PC-9 (cell line): ENCODE data around the gene ZNF341. TPM values are rescaled to one million over a fixed set of nuclear protein-coding genes. Genes with fewer than 3 reads are reported as not detected.

Source experiments
- BruUV-seq: library from RNA; stranded (reverse); fragments of 400-500 nt; replicated peaks from 2 replicates; lab custom pipeline; 2021; lab: Mats Ljungman, UMichigan
- CTCF ChIA-PET: fragments of 300-600 bp; sonication (Branson Sonifier 250); formaldehyde crosslinking; loops from one replicate; lab custom pipeline; 2022; ENCODE audit warnings: antibody characterized with exemption; lab: Charles Lee
- POLR2A ChIA-PET: fragments of 300-600 bp; sonication (Branson Sonifier 250); formaldehyde crosslinking; loops from one replicate; lab custom pipeline; 2022; ENCODE audit warnings: antibody characterized with exemption; ENCODE audit not compliant: unreplicated experiment; lab: Charles Lee
- DNase-seq, 2 experiments: peaks; one replicate each; pipeline versions ENCODE4 v3.0.0 to v3.0.0-alpha.2; 2015 to 2022; ENCODE audit warnings: mixed read lengths in 1 of 2
- H2AFZ ChIP-seq: fragments of 200-600 bp; sonication (generic); 2 replicates; pipeline ENCODE4 v1.8.1; 2017; ENCODE audit warnings: antibody characterized with exemption
- H3F3A ChIP-seq: fragments of 200-600 bp; sonication (generic); 2 replicates; pipeline ENCODE4 v1.8.1; 2017; ENCODE audit warnings: antibody characterized with exemption, mild to moderate bottlenecking, low read depth; ENCODE audit not compliant: insufficient read depth
- H3K27ac ChIP-seq: fragments of 200-600 bp; sonication (generic); 2 replicates; pipeline ENCODE4 v1.6.1; 2016; ENCODE audit warnings: mixed run types
- H3K27me3 ChIP-seq: fragments of 200-600 bp; sonication (generic); 2 replicates; pipeline ENCODE4 v1.6.1; 2016; ENCODE audit warnings: low read depth, mixed run types; ENCODE audit not compliant: insufficient read depth
- H3K36me3 ChIP-seq: fragments of 200-600 bp; sonication (generic); 2 replicates; pipeline ENCODE4 v1.6.1; 2016; ENCODE audit warnings: low read depth, mixed run types
- H3K4me1 ChIP-seq: fragments of 200-600 bp; sonication (generic); replicated peaks from 2 replicates; pipeline ENCODE4 v1.6.1; 2016; ENCODE audit warnings: mixed run types; ENCODE audit not compliant: insufficient read depth
- H3K4me2 ChIP-seq: fragments of 200-600 bp; sonication (generic); 2 replicates; pipeline ENCODE4 v1.6.1; 2017; ENCODE audit warnings: mixed run types
- H3K4me3 ChIP-seq: fragments of 200-600 bp; sonication (generic); 2 replicates; pipeline ENCODE4 v1.6.1; 2016; ENCODE audit warnings: mixed run types
- H3K79me2 ChIP-seq: fragments of 200-600 bp; sonication (generic); 2 replicates; pipeline ENCODE4 v1.6.1; 2017; ENCODE audit warnings: low read depth, mixed run types
- H3K9me2 ChIP-seq: fragments of 200-600 bp; sonication (generic); 2 replicates; pipeline ENCODE4 v1.8.1; 2017; ENCODE audit warnings: mild to moderate bottlenecking; ENCODE audit not compliant: insufficient read depth
- H3K9me3 ChIP-seq: fragments of 200-600 bp; sonication (generic); 2 replicates; pipeline ENCODE4 v1.8.1; 2016; ENCODE audit warnings: low read depth; ENCODE audit not compliant: insufficient read depth
- H4K20me1 ChIP-seq: fragments of 200-600 bp; sonication (generic); 2 replicates; pipeline ENCODE4 v1.8.1; 2017; ENCODE audit not compliant: insufficient read depth
- EZH2 ChIP-seq: fragments of 200-600 bp; sonication (generic); IDR thresholded peaks from 2 replicates; pipeline ENCODE4 v1.8.0; 2017; ENCODE audit warnings: antibody characterized with exemption, low read depth
- intact Hi-C: fragments of 100-400 bp; cut with micrococcal nuclease; formaldehyde crosslinking; loops from one replicate; pipeline ENCODE4 v1.10.0; 2022; ENCODE audit not compliant: unreplicated experiment
- total RNA-seq: library from RNA; stranded (reverse); gene quantifications from 2 replicates; pipeline ENCODE4 v1.2.3, GENCODE V29; 2021
- TF ChIP-seq, protein P1 (sequence below): fragments of 200-600 bp; sonication (generic); conservative IDR thresholded peaks from 2 replicates; pipeline ENCODE4 v1.6.1; 2017; ENCODE audit warnings: mixed run types, antibody characterized with exemption, mild to moderate bottlenecking, moderate library complexity

ZNF341 gene
- total RNA-seq, 1 experiment from 2014 or later: 5.6 TPM

DNA sequence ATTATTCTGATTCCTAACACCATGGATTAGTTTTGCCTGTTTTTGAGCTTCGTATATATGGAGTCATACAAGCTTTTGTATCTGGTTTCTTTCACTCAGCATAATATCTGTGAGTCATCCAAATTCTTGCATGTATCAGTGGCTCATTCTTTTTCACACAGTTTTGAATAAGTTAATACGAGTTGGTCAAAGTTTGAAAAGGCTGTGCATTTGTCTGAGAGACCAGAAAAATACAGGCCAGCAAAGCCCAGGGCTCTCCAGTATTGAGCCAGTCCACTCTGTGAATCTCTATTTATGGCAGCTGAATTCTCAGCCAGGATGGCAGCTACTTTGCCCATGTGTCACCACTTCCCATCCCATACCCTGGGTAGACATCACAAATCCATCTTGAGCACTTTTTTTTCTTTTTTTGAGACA, 72.1 kb downstream of the ZNF341 start:
- H3K4me2 ChIP-seq: peak overlapping the region; percentile 43
- CTCF ChIA-PET: no interaction called here

DNA sequence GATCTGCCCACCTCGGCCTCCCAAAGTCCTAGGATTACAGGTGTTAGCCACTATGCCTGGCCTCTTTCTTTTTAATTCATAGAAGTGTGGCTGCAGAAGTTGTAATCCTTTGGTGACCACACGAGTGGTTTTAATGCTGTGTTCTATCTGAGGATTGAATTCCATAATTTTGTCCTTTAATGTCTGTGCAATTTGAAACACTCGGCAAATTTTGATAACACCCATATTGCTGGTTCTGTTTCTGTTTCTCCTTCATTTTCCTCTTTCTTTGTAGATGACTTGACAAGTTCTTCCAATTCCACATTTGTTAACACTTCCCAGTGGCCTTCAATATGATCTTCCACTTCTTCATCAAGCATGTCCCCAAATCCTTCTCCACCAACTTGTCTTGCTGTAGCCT, 76.6 kb downstream of the ZNF341 start:
- Histone ChIP-seq H3K27ac (no peak overlapping the region), H3K36me3 (no peaks in the 10 kb centered on the region; the same call in 1 of the 2 replicates), H3K9me3 (no peaks in the 10 kb centered on the region), H3K4me3 (no peak overlapping the region), H3K4me2 (no peak overlapping the region), H3K27me3 (no peaks in the 10 kb centered on the region), H4K20me1 (peaks cover 3% of the 10 kb centered on the region), H3K4me1 (peaks cover 19% of the 10 kb centered on the region), H2AFZ (no peak overlapping the region), H3K79me2 (peaks cover 22% of the 10 kb centered on the region), H3F3A (peaks cover 25% of the 10 kb centered on the region), H3K9me2 (no peaks in the 10 kb centered on the region)
- ChIA-PET POLR2A (no interaction called here), CTCF (interaction anchor here (0.7 kb wide), 1 partner anchor 85 kb away, joined by 6 read pairs; no protein-coding TSS in a partner anchor)
- no peak for DNase-seq
- intact Hi-C loops: no loop called here
- BruUV-seq: no TSS peak
- TF ChIP-seq, protein P1, sequence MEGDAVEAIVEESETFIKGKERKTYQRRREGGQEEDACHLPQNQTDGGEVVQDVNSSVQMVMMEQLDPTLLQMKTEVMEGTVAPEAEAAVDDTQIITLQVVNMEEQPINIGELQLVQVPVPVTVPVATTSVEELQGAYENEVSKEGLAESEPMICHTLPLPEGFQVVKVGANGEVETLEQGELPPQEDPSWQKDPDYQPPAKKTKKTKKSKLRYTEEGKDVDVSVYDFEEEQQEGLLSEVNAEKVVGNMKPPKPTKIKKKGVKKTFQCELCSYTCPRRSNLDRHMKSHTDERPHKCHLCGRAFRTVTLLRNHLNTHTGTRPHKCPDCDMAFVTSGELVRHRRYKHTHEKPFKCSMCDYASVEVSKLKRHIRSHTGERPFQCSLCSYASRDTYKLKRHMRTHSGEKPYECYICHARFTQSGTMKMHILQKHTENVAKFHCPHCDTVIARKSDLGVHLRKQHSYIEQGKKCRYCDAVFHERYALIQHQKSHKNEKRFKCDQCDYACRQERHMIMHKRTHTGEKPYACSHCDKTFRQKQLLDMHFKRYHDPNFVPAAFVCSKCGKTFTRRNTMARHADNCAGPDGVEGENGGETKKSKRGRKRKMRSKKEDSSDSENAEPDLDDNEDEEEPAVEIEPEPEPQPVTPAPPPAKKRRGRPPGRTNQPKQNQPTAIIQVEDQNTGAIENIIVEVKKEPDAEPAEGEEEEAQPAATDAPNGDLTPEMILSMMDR: no peak
- no peak for TF ChIP-seq EZH2

More for the DNA sequence above, 72.1 kb downstream of the ZNF341 start:
- peak in 1 of 2 experiments; percentile 72 for DNase-seq
- peaks cover 11% of the 10 kb centered on the region for H3K4me1 ChIP-seq
- H3K36me3 ChIP-seq: no peaks in the 10 kb centered on the region
- H3K4me3 ChIP-seq: no peak overlapping the region
- H3K27ac ChIP-seq: peak overlapping the region; percentile 77
- no peaks in the 10 kb centered on the region for H3K9me3 ChIP-seq
- intact Hi-C loops: loop anchor here (1.0 kb wide), 1 partner anchor 105 kb away; no protein-coding TSS in a partner anchor
- H3K79me2 ChIP-seq: no peaks in the 10 kb centered on the region
- peaks cover 12% of the 10 kb centered on the region; the same call in 1 of the 2 replicates for H3F3A ChIP-seq
- no peaks in the 10 kb centered on the region for H3K27me3 ChIP-seq
- BruUV-seq: no TSS peak
- TF ChIP-seq EZH2: no peak
- TF ChIP-seq, protein P1: no peak
- H4K20me1 ChIP-seq: no peaks in the 10 kb centered on the region
- POLR2A ChIA-PET: interaction anchor here (0.6 to 0.7 kb wide), 3 partner anchors 65 to 1329 kb away, joined by 3 to 5 read pairs (median 3); no protein-coding TSS in a partner anchor
- H2AFZ ChIP-seq: no peak overlapping the region
- H3K9me2 ChIP-seq: no peaks in the 10 kb centered on the region

DNA sequence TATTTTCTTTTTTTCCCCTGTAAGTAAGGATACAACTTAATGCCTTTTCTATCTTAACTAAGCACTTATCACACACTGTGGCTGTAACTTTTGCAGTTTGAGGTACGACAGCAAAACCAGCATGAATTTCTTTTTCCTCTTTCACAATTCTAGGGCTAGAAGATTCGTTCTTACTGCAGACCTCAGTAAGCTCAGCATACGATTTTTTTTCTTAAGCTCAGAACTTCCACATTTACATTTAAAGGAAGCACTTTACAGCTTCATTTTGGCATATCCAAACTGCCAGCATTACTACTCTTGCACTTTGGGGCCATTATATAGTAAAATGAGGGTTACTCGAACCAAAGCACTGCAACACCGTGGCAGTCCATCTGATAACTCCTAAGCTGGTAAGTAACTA, 78.5 kb downstream of the ZNF341 start:
- Histone ChIP-seq H3K27me3 (no peaks in the 10 kb centered on the region), H3K27ac (no peak overlapping the region), H2AFZ (no peak overlapping the region), H3K4me3 (no peak overlapping the region), H3K9me2 (no peaks in the 10 kb centered on the region), H4K20me1 (peaks cover 22% of the 10 kb centered on the region), H3K36me3 (peaks cover 7% of the 10 kb centered on the region), H3K4me2 (no peak overlapping the region), H3F3A (peaks cover 21% of the 10 kb centered on the region), H3K4me1 (peaks cover 26% of the 10 kb centered on the region), H3K9me3 (no peaks in the 10 kb centered on the region), H3K79me2 (peaks cover 40% of the 10 kb centered on the region)
- intact Hi-C loops: loop anchor here (2.0 to 10.0 kb wide), 2 partner anchors 13 to 255 kb away; no protein-coding TSS in a partner anchor
- POLR2A ChIA-PET: interaction anchor here (0.6 kb wide), 1 partner anchor 183 kb away, joined by 3 read pairs; no protein-coding TSS in a partner anchor
- CTCF ChIA-PET: no interaction called here
- BruUV-seq: no TSS peak
- DNase-seq: no peak
- no peak for TF ChIP-seq EZH2
- TF ChIP-seq, protein P1: no peak
